ENCODE results near the gene EIF3L. TPM values are rescaled to one million over a fixed set of nuclear protein-coding genes. Genes with fewer than 3 reads are reported as not detected.

The EIF3L gene
- total and polyA plus RNA-seq, 2 of the 8 experiments (the other 6 are each of a cell fraction or from before 2014, with no cell fraction given), result 639 to 886 TPM

DNA sequence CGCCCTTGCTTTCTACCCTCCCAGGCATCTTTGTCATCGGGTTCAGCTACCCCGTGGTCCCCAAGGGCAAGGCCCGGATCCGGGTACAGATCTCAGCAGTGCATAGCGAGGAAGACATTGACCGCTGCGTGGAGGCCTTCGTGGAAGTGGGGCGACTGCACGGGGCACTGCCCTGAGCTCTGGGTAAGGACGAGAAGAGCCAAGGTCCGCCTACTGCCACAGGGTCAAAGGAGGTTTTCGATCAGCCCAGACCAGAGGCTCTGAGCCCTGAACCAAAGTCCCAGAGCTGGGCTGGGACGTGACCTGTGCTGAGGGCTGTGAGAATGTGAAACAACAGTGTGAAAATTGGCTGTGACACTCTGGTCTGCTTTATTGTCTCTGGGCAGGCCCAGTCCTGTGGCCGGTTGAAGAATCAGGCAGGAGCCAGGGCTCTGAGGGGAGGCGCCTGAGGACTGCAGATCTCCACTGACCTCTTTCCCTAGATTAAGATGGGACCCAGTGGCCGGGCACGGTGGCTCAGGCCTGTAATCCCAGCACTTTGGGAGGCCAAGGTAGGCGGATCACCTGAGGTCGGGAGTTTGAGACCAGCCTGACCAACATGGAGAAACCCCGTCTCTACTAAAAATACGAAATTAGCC is 32.6 kb upstream of the EIF3L start:
- H2BK20ac ChIP-seq (ENCODE audit: low read length), result no peak overlapping the region
- H2AK5ac ChIP-seq (ENCODE audit: low read depth, low read length), result no peak overlapping the region
- H3K9me3 ChIP-seq (ENCODE audit: insufficient read depth in 2 of 2, low read depth in 1 of 2, low read length in 1 of 2), result no peaks in the 10 kb centered on the region
- H3K27me3 ChIP-seq (replicated peaks in 1 of 4; ENCODE audit: control insufficient read depth in 3 of 4, extremely low read depth in 1 of 4, insufficient read depth in 3 of 4, low read length in 3 of 4), result peaks cover 0 to 23% (median 20%) of the 10 kb centered on the region in 4 experiments; a peak in 6 of 7 replicates
- peaks cover 0 to 5% of the 10 kb centered on the region in 2 experiments for H4K20me1 ChIP-seq (replicated peaks in 1 of 2; ENCODE audit: control insufficient read depth in 1 of 2, insufficient read depth in 2 of 2, low read length in 2 of 2)
- ChIA-PET POLR2A (ENCODE audit: partially characterized antibody) (interaction anchor here (1.1 to 6.2 kb wide), 9 partner anchors 10 to 218 kb away, joined by 3 to 142 read pairs (median 6); partner anchors contain the start of genes ANKRD54, EIF3L and GCAT), CTCF (ENCODE audit: partially characterized antibody) (interaction anchor here (0.8 to 7.7 kb wide), 29 partner anchors 8 to 210 kb away, joined by 3 to 80 read pairs (median 4); partner anchors contain the start of genes ANKRD54, EIF3L, GCAT and LGALS1)
- H4K5ac ChIP-seq (ENCODE audit: insufficient read length, low read depth, low read length), result no peak overlapping the region
- H3K4ac ChIP-seq (replicated peaks; ENCODE audit: insufficient read length, low read depth, low read length), result no peak overlapping the region
- DNase-seq (ENCODE audit: low read depth in 1 of 2, low spot score in 2 of 2) (no peak), FAIRE-seq (no peak)
- H2BK120ac ChIP-seq (replicated peaks; ENCODE audit: low read depth, low read length), result no peak overlapping the region
- WGBS, 2 experiments (ENCODE audit: extremely low coverage in 1 of 2, insufficient coverage in 1 of 2, insufficient read length in 1 of 2, insufficient replicate concordance in 2 of 2, low coverage in 1 of 2, low lambda C conversion rate in 2 of 2, missing lambda C conversion rate in 1 of 2), result 87% methylated on average over 23 of the region's 23 CpGs; no CpG with 5 or more reads in 1 of the 2 experiments
- H4K91ac ChIP-seq (replicated peaks; ENCODE audit: insufficient read length, low read length), result no peak overlapping the region
- no peak overlapping the region for H2AFZ ChIP-seq (ENCODE audit: low read length)
- H3K36me3 ChIP-seq (ENCODE audit: control insufficient read depth in 2 of 4, insufficient read depth in 4 of 4, low read length in 3 of 4), result peaks cover 0 to 11% (median 5%) of the 10 kb centered on the region in 4 experiments; a peak in 5 of 8 replicates
- H4K8ac ChIP-seq (ENCODE audit: extremely low read depth, insufficient read depth, low read length), result no peak overlapping the region
- no peak overlapping the region for H3K56ac ChIP-seq (replicated peaks; ENCODE audit: insufficient read length, low read depth, low read length)
- H3K79me2 ChIP-seq (ENCODE audit: control insufficient read depth in 1 of 2, insufficient read depth in 2 of 2, low read length in 2 of 2), result no peaks in the 10 kb centered on the region
- H3K18ac ChIP-seq (ENCODE audit: extremely low read depth, low read length), result no peak overlapping the region
- no peak overlapping the region for H3K27ac ChIP-seq (ENCODE audit: low read depth, low read length)
- no peak overlapping the region for H2BK5ac ChIP-seq (ENCODE audit: low read depth, low read length)
- no peak overlapping the region for H2BK12ac ChIP-seq (ENCODE audit: low read depth, low read length)
- TF ChIP-seq SIN3A (conservative IDR thresholded peaks at IDR 0.05 in 1 of 2, IDR thresholded peaks at IDR 0.05 in 1 of 2; ENCODE audit: low read depth in 1 of 2, low read length in 2 of 2), result no peak
- TF ChIP-seq NRF1 (IDR thresholded peaks at IDR 0.05; ENCODE audit: low read depth, low read length), result no peak
- TF ChIP-seq MAX (IDR thresholded peaks at IDR 0.05), result no peak
- no peak for TF ChIP-seq ZNF274 (IDR thresholded peaks at IDR 0.05; ENCODE audit: borderline replicate concordance, extremely low read depth, low read length)
- no peak for TF ChIP-seq GABPA (IDR thresholded peaks at IDR 0.05; ENCODE audit: borderline replicate concordance, insufficient read depth, low read length)
- no peak for TF ChIP-seq TAF7 (optimal IDR thresholded peaks at IDR 0.05; ENCODE audit: borderline replicate concordance, low read depth, low read length)
- no peak for TF ChIP-seq SP2 (IDR thresholded peaks at IDR 0.05; ENCODE audit: low read length)
- TF ChIP-seq POLR2AphosphoS5 (IDR thresholded peaks at IDR 0.05; ENCODE audit: low read depth, low read length), result no peak
- no peak for TF ChIP-seq RXRA (IDR thresholded peaks at IDR 0.05; ENCODE audit: insufficient read depth, low read depth, low read length)
- TF ChIP-seq JUND (IDR thresholded peaks at IDR 0.05; ENCODE audit: low read length), result no peak
- no peak for TF ChIP-seq EZH2 (IDR thresholded peaks at IDR 0.05; ENCODE audit: low read depth, low read length, severe bottlenecking)
- peaks cover 0 to 15% (median 12%) of the 10 kb centered on the region in 4 experiments; a peak in 6 of 7 replicates for H3K4me1 ChIP-seq (replicated peaks in 1 of 4; ENCODE audit: control insufficient read depth in 3 of 4, insufficient read depth in 4 of 4, low read length in 3 of 4)
- H3K4me3 ChIP-seq (ENCODE audit: extremely low read depth in 1 of 4, insufficient read depth in 2 of 4, low read depth in 3 of 4, low read length in 4 of 4), result no peak overlapping the region
- H2BK15ac ChIP-seq (ENCODE audit: low read length), result no peak overlapping the region
- H3K4me2 ChIP-seq (ENCODE audit: insufficient read depth in 1 of 2, low read depth in 2 of 2, low read length in 2 of 2), result no peak overlapping the region
- no peak overlapping the region for H3K14ac ChIP-seq (ENCODE audit: insufficient read length)
- H3K9ac ChIP-seq (replicated peaks in 1 of 4; ENCODE audit: extremely low read depth in 1 of 4, low read depth in 3 of 4, low read length in 3 of 4), result no peak overlapping the region
- no peak overlapping the region for H3K23ac ChIP-seq (ENCODE audit: insufficient read length)
- no peaks in the 10 kb centered on the region for H3K79me1 ChIP-seq (ENCODE audit: low read depth, low read length)
- H3K23me2 ChIP-seq (ENCODE audit: low read depth, low read length), result peaks cover 10% of the 10 kb centered on the region; the same call in 1 of the 2 replicates
